Measurements from ENCODE around the gene FBLN1. TPM values are rescaled to one million over a fixed set of nuclear protein-coding genes. Genes with fewer than 3 reads are reported as not detected.

Gene FBLN1
- total RNA-seq, 5 donors from 2014 or later (not counting 1 experiment from before 2014, with no cell fraction given) = 0.96 to 1.5 (median 1.0) TPM; not detected in 2

DNA sequence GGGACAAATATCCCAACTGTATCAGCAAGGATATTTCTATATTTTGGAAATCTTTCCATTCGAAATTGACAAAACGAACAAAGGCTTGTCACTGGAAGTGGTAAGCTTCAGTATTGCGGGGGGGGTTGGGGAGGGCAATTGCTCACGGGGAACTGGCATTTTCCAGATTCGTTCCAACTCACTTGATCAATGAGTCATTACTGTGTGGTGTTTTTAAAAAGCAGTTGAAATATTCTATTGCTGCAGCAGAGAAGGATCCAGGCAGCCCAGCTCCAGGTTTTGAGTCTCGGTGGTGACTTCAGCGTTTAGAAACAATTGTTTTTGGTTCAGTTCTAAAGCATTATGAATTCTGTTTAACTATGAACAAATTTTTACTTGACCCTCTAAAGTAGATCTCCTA is 33.8 kb upstream of the FBLN1 start:
- DNase-seq = no peak
- no peak overlapping the region for H3K4me3 Mint-ChIP-seq
- ChIA-PET CTCF (no interaction called here), POLR2A (interaction anchor here in 1 of 2 donors (0.6 kb wide), 1 partner anchor 319 kb away, joined by 13 read pairs; no protein-coding TSS in a partner anchor)
- H3K4me1 Mint-ChIP-seq = no peaks in the 10 kb centered on the region
- H3K36me3 Mint-ChIP-seq = peaks cover 3% of the 10 kb centered on the region
- Histone ChIP-seq H3K4me1 (ENCODE audit: control insufficient read depth in 1 of 2, extremely low read depth in 1 of 2, insufficient read depth in 2 of 2, low read length in 2 of 2) (no peaks in the 10 kb centered on the region), H3K27me3 (replicated peaks in 1 of 2; ENCODE audit: control insufficient read depth in 2 of 2, extremely low read depth in 1 of 2, insufficient read depth in 2 of 2, low read length in 1 of 2) (peaks cover 0 to 5% of the 10 kb centered on the region in 2 experiments), H3K27ac (ENCODE audit: low read length) (no peak overlapping the region), H3K4me3 (ENCODE audit: control insufficient read depth in 1 of 2, extremely low read depth in 1 of 2, low read length in 1 of 2) (no peak overlapping the region), H3K9me3 (no peaks in the 10 kb centered on the region), H3K36me3 (ENCODE audit: control insufficient read depth in 2 of 2, extremely low read depth in 1 of 2, insufficient read depth in 1 of 2, low read length in 1 of 2) (no peaks in the 10 kb centered on the region)
- peaks cover 7 to 9% of the 10 kb centered on the region in 2 donors for H3K27me3 Mint-ChIP-seq
- H3K9me3 Mint-ChIP-seq = peaks cover 0 to 8% (median 6%) of the 10 kb centered on the region in 3 donors
- no peak for ATAC-seq (replicated peaks in 1 of 4)
- no peak overlapping the region for H3K27ac Mint-ChIP-seq
- 91% methylated on average over 6 of the region's 7 CpGs for WGBS (ENCODE audit: insufficient coverage)

DNA sequence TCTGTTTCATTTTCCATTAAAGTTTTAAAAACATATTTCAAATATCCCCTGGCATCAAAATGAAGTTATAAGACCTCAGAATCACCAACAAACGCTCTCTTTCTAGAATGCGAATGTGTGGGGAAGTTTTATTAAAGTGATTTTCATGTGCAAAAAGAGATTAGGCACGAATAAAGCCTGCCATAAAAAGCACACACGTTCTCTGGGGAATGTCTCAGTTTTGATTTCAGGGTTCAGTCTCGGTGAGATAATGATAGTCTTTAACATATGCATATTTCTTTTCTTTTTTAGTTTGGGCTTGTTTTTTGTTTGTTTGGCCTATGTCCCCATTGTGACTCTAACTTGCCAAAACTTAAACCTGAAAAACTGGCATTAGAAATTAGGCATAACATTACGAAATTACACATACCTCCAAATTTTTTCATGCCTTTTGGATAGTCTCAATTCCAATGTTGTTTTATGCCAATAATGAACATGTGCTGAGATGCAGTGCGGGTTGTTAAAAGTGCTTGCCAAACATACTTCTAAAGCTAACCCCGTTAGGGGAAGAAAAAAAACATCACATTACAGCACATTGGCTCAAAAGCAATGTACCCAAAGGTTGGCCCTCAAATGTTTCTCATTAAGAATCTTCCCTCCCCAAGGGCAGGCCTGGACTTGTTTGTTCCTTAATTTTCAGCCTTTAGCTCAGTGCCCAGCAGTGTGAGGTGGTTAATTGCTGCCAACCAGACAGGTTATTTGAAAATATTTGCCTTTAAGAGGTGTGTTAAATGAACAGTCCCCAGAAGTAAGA is 33.2 kb upstream of the FBLN1 start:
- Mint-ChIP-seq H3K4me1 (no peaks in the 10 kb centered on the region), H3K9me3 (peaks cover 0 to 8% (median 6%) of the 10 kb centered on the region in 3 donors), H3K4me3 (no peak overlapping the region), H3K27ac (no peak overlapping the region), H3K36me3 (peaks cover 3% of the 10 kb centered on the region), H3K27me3 (peaks cover 3 to 11% of the 10 kb centered on the region in 2 donors)
- Histone ChIP-seq H3K27me3 (replicated peaks in 1 of 2; ENCODE audit: control insufficient read depth in 2 of 2, extremely low read depth in 1 of 2, insufficient read depth in 2 of 2, low read length in 1 of 2) (peaks cover 0 to 5% of the 10 kb centered on the region in 2 experiments), H3K4me3 (ENCODE audit: control insufficient read depth in 1 of 2, extremely low read depth in 1 of 2, low read length in 1 of 2) (no peak overlapping the region), H3K36me3 (ENCODE audit: control insufficient read depth in 2 of 2, extremely low read depth in 1 of 2, insufficient read depth in 1 of 2, low read length in 1 of 2) (no peaks in the 10 kb centered on the region), H3K4me1 (ENCODE audit: control insufficient read depth in 1 of 2, extremely low read depth in 1 of 2, insufficient read depth in 2 of 2, low read length in 2 of 2) (no peaks in the 10 kb centered on the region), H3K9me3 (no peaks in the 10 kb centered on the region), H3K27ac (ENCODE audit: low read length) (no peak overlapping the region)
- CTCF ChIA-PET = no interaction called here
- WGBS (ENCODE audit: insufficient coverage) = 50% methylated on average over 1 of the region's 8 CpGs
- ATAC-seq (replicated peaks in 1 of 4) (no peak), DNase-seq (no peak)
- POLR2A ChIA-PET = no interaction called here

DNA sequence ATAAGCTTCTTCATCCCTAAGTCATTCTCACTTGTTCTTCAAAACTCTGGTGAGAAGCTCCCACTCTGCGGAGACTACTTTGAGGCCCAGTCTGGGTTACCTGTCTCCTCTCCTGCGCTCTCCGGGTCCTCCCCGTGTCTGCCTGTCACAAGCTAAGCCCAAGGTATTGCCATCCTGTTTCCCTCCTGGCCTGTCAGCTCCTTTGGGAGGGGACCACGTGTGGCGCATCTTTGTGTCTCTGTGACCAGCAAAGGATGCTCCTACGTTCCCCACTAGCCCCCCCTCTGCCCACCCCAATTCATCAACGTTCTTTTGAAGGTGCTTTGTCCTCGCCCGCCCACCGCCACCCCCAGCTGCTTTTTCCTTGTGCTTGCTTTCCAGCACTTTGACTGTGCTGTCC is 31.8 kb upstream of the FBLN1 start:
- ATAC-seq (replicated peaks in 1 of 4) = no peak
- no peak overlapping the region for H3K4me3 ChIP-seq (ENCODE audit: control insufficient read depth in 1 of 2, extremely low read depth in 1 of 2, low read length in 1 of 2)

DNA sequence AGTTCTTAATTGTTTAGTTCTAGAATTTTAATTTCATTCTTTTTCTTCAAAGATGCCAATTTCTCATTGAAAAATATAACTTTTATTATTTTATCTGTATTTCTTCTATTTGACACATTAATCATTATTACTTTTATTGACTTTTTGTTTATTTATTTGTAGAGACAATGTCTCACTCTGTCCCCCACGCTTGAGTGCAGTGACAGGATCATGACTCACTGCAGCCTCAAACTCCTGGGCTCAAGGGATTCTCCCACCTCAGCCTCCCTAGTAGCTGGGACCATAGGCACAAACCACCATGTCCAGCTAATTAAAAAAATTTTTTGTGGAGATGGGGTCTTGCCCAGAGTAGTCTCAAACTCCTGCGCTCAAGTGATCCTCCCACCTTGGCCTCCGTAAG is 30.3 kb upstream of the FBLN1 start:
- H3K36me3 ChIP-seq (ENCODE audit: control insufficient read depth in 2 of 2, extremely low read depth in 1 of 2, insufficient read depth in 1 of 2, low read length in 1 of 2) = no peaks in the 10 kb centered on the region
- H3K9me3 ChIP-seq = no peaks in the 10 kb centered on the region
- no peaks in the 10 kb centered on the region for H3K4me1 ChIP-seq (ENCODE audit: control insufficient read depth in 1 of 2, extremely low read depth in 1 of 2, insufficient read depth in 2 of 2, low read length in 2 of 2)
- Mint-ChIP-seq H3K4me3 (no peak overlapping the region), H3K4me1 (no peaks in the 10 kb centered on the region), H3K27me3 (peaks cover 0 to 22% of the 10 kb centered on the region in 2 donors), H3K36me3 (peaks cover 3% of the 10 kb centered on the region), H3K9me3 (peaks cover 0 to 3% (median 3%) of the 10 kb centered on the region in 3 donors), H3K27ac (no peak overlapping the region)
- no peak overlapping the region for H3K27ac ChIP-seq (ENCODE audit: low read length)
- DNase-seq (no peak), ATAC-seq (replicated peaks in 1 of 4) (no peak)
- POLR2A ChIA-PET = no interaction called here
- CTCF ChIA-PET = no interaction called here
- H3K4me3 ChIP-seq (ENCODE audit: control insufficient read depth in 1 of 2, extremely low read depth in 1 of 2, low read length in 1 of 2) = no peak overlapping the region
- 100% methylated on average over 1 of the region's 3 CpGs for WGBS (ENCODE audit: insufficient coverage)
- H3K27me3 ChIP-seq (replicated peaks in 1 of 2; ENCODE audit: control insufficient read depth in 2 of 2, extremely low read depth in 1 of 2, insufficient read depth in 2 of 2, low read length in 1 of 2) = peaks cover 0 to 25% of the 10 kb centered on the region in 2 experiments

More for the DNA sequence above, 31.8 kb upstream of the FBLN1 start:
- no peaks in the 10 kb centered on the region for H3K9me3 ChIP-seq
- peaks cover 3% of the 10 kb centered on the region for H3K36me3 Mint-ChIP-seq
- CTCF ChIA-PET = no interaction called here
- no peaks in the 10 kb centered on the region for H3K36me3 ChIP-seq (ENCODE audit: control insufficient read depth in 2 of 2, extremely low read depth in 1 of 2, insufficient read depth in 1 of 2, low read length in 1 of 2)
- POLR2A ChIA-PET = no interaction called here
- H3K4me1 Mint-ChIP-seq = no peaks in the 10 kb centered on the region
- H3K27ac ChIP-seq (ENCODE audit: low read length) = no peak overlapping the region
- H3K27me3 ChIP-seq (replicated peaks in 1 of 2; ENCODE audit: control insufficient read depth in 2 of 2, extremely low read depth in 1 of 2, insufficient read depth in 2 of 2, low read length in 1 of 2) = peaks cover 0 to 11% of the 10 kb centered on the region in 2 experiments
- no peaks in the 10 kb centered on the region for H3K4me1 ChIP-seq (ENCODE audit: control insufficient read depth in 1 of 2, extremely low read depth in 1 of 2, insufficient read depth in 2 of 2, low read length in 2 of 2)
- H3K27ac Mint-ChIP-seq = no peak overlapping the region
- 92% methylated on average over 6 of the region's 11 CpGs for WGBS (ENCODE audit: insufficient coverage)
- no peak for DNase-seq
- peaks cover 0 to 8% (median 6%) of the 10 kb centered on the region in 3 donors for H3K9me3 Mint-ChIP-seq
- no peak overlapping the region for H3K4me3 Mint-ChIP-seq
- H3K27me3 Mint-ChIP-seq = peaks cover 0 to 16% of the 10 kb centered on the region in 2 donors

DNA sequence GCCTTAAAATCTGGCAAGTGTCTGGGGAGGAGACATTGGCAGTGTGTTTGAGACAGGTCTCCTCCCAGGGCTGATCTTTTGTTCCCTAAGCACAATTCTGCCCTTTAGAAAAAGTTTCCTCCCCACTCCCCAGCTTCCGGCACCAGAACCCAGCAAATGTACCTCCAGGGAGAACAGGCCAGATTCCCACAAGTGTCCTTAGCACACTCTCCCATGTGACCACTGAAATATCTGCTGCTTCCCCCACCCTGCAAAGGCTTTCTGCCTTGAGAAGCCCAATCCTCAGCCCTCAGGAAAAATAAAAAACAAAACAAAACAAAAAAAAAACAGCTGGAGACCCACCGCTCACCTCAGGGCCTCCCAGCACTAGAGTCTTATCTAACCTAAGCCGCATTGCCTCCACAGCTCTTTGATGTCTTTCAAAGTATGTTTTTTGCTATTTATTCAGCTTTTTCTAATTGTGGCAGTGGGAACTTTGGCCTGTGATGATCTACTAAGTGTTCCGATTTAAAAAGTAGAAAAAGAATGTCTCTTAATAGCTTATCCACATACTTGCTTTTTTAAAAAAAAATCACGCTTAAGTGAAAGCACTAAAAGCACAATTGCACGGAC is 29.0 kb upstream of the FBLN1 start:
- peaks cover 3 to 26% of the 10 kb centered on the region in 2 donors for H3K27me3 Mint-ChIP-seq
- CTCF ChIA-PET = no interaction called here
- POLR2A ChIA-PET = no interaction called here
- H3K9me3 ChIP-seq = no peaks in the 10 kb centered on the region
- H3K27ac ChIP-seq (ENCODE audit: low read length) = no peak overlapping the region
- 90% methylated on average over 3 of the region's 6 CpGs for WGBS (ENCODE audit: insufficient coverage)
- H3K36me3 ChIP-seq (ENCODE audit: control insufficient read depth in 2 of 2, extremely low read depth in 1 of 2, insufficient read depth in 1 of 2, low read length in 1 of 2) = no peaks in the 10 kb centered on the region
- no peaks in the 10 kb centered on the region for H3K4me1 Mint-ChIP-seq
- peaks cover 0 to 29% of the 10 kb centered on the region in 2 experiments for H3K27me3 ChIP-seq (replicated peaks in 1 of 2; ENCODE audit: control insufficient read depth in 2 of 2, extremely low read depth in 1 of 2, insufficient read depth in 2 of 2, low read length in 1 of 2)
- H3K9me3 Mint-ChIP-seq = no peaks in the 10 kb centered on the region
- no peaks in the 10 kb centered on the region for H3K36me3 Mint-ChIP-seq
- no peaks in the 10 kb centered on the region for H3K4me1 ChIP-seq (ENCODE audit: control insufficient read depth in 1 of 2, extremely low read depth in 1 of 2, insufficient read depth in 2 of 2, low read length in 2 of 2)
- DNase-seq = no peak
- H3K27ac Mint-ChIP-seq = no peak overlapping the region
- H3K4me3 ChIP-seq (ENCODE audit: control insufficient read depth in 1 of 2, extremely low read depth in 1 of 2, low read length in 1 of 2) = no peak overlapping the region
- ATAC-seq (replicated peaks in 1 of 4) = no peak
- H3K4me3 Mint-ChIP-seq = no peak overlapping the region

DNA sequence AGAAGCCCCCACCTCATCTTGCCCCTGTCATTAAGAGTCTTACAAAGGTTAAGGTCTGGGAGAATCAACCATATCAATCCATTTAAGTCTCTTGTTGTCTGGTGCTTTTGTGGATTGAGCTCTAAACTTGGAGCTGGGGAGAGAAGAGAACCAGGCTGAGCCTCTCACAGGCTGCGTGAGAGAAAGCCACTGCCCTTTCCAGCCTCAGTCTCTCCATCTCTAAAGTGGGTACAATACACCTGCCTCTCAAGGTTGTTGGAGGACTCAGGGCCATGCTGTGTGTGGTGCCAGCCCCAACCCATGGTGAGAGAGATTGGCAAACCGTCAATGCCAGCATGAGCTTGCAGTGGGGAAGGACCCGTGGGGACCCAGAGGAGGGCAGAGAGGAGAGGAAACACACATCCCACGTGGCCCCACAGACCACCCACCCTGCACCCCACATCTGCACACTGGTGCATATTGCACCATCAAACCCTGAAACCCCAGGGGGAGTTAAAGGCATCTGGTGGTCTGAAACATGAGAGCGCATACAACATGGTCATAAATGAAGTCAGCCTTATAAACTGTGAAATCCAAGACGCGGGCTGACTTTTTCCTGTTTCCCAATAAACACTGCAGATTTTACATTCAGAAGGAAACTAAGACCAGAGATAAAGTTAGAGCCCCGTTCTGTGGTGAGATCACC is 27.5 kb upstream of the FBLN1 start:
- ATAC-seq (replicated peaks in 1 of 4) (no peak), DNase-seq (no peak)
- ChIA-PET POLR2A (no interaction called here), CTCF (interaction anchor here in 1 of 2 donors (1.0 kb wide), 1 partner anchor 102 kb away, joined by 3 read pairs; no protein-coding TSS in a partner anchor)
- Mint-ChIP-seq H3K4me1 (no peaks in the 10 kb centered on the region), H3K4me3 (no peak overlapping the region), H3K27ac (no peak overlapping the region), H3K36me3 (no peaks in the 10 kb centered on the region), H3K9me3 (no peaks in the 10 kb centered on the region), H3K27me3 (peaks cover 3 to 26% of the 10 kb centered on the region in 2 donors)
- Histone ChIP-seq H3K4me3 (ENCODE audit: control insufficient read depth in 1 of 2, extremely low read depth in 1 of 2, low read length in 1 of 2) (no peak overlapping the region), H3K27ac (ENCODE audit: low read length) (no peak overlapping the region), H3K4me1 (ENCODE audit: control insufficient read depth in 1 of 2, extremely low read depth in 1 of 2, insufficient read depth in 2 of 2, low read length in 2 of 2) (no peaks in the 10 kb centered on the region), H3K9me3 (no peaks in the 10 kb centered on the region), H3K27me3 (replicated peaks in 1 of 2; ENCODE audit: control insufficient read depth in 2 of 2, extremely low read depth in 1 of 2, insufficient read depth in 2 of 2, low read length in 1 of 2) (peaks cover 0 to 31% of the 10 kb centered on the region in 2 experiments), H3K36me3 (ENCODE audit: control insufficient read depth in 2 of 2, extremely low read depth in 1 of 2, insufficient read depth in 1 of 2, low read length in 1 of 2) (no peaks in the 10 kb centered on the region)
- 33% methylated on average over 1 of the region's 8 CpGs for WGBS (ENCODE audit: insufficient coverage)

Data from T-cell (primary cell).